Measurements from ENCODE around the gene ATP2B3. TPM values are rescaled to one million over a fixed set of nuclear protein-coding genes. Genes with fewer than 3 reads are reported as not detected.

Gene ATP2B3
- total RNA-seq, 2 donors from 2014 or later = not detected

Other genes with a start within 250 kb of the ATP2B3 start
- gene PNMA6F, start 195.9 kb upstream of the ATP2B3 start, total RNA-seq = not detected
- gene ZNF275, start 183.5 kb upstream of the ATP2B3 start, total RNA-seq = 10 to 100 TPM; 12.0 to 12.4 TPM
- not detected for gene PNMA6E, start 116.3 kb upstream of the ATP2B3 start, total RNA-seq
- 1 to 10 TPM in 1 of 2 donors, under 1 TPM in 1; 0.50 to 1.2 TPM for gene ZFP92, start 106.2 kb upstream of the ATP2B3 start, total RNA-seq
- 1 to 10 TPM; 2.0 to 3.3 TPM for gene TREX2, start 71.6 kb upstream of the ATP2B3 start, total RNA-seq
- gene HAUS7, start 47.1 kb upstream of the ATP2B3 start, total RNA-seq = 10 to 100 TPM; 27.1 to 34.2 TPM
- not detected for gene BGN, start 22.7 kb upstream of the ATP2B3 start, total RNA-seq
- gene CCNQ, start 81.5 kb downstream of the ATP2B3 start, total RNA-seq = 10 to 100 TPM; 14.6 to 19.2 TPM
- gene DUSP9, start 129.6 kb downstream of the ATP2B3 start, total RNA-seq = not detected
- under 1 TPM in 1 of 2 donors, not detected in 1; 0.72 TPM for gene PNCK, start 156.2 kb downstream of the ATP2B3 start, total RNA-seq
- gene SLC6A8, start 170.3 kb downstream of the ATP2B3 start, total RNA-seq = 1 to 10 TPM; 3.4 to 4.4 TPM
- 100 to 1,000 TPM; 101 TPM for gene BCAP31, start 206.7 kb downstream of the ATP2B3 start, total RNA-seq
- gene ABCD1, start 207.2 kb downstream of the ATP2B3 start, total RNA-seq = 10 to 100 TPM; 14.7 to 17.7 TPM
- gene PLXNB3, start 246.6 kb downstream of the ATP2B3 start, total RNA-seq = 1 to 10 TPM in 1 of 2 donors, under 1 TPM in 1; 0.25 to 2.9 TPM

Measured in T-helper 17 cell (primary cell).